ENCODE measurements around the gene OR4C5. TPM values are rescaled to one million over a fixed set of nuclear protein-coding genes. Genes with fewer than 3 reads are reported as not detected.
"Not testable (repeated sequence)": the region's sequence is repeated elsewhere in the genome, so short reads cannot be mapped to it uniquely, and the experiment has no call there.

The OR4C5 gene
- total RNA-seq = not detected

- Mint-ChIP-seq H3K4me3 (no peak within 1 kb of the TSS), H3K27me3 (peaks cover 0 to 11% of the 10 kb centered on the region in 2 donors), H3K36me3 (peaks cover 4% of the 10 kb centered on the region), H3K27ac (no peak within 1 kb of the TSS), H3K9me3 (peaks cover 4% of the 10 kb centered on the region), H3K4me1 (ENCODE audit: low read depth in 2 of 2) (no peaks in the 10 kb centered on the region)
- DNase-seq (ENCODE audit: low spot score) (no peak), ATAC-seq (no peak)
Observed at GRCh38 chr11:48366365-48366764, at the start of gene OR4C5. OR4C5 (minus strand) TSS chr11:48366465; CDS start chr11:48366465, 0 bp downstream.

- Mint-ChIP-seq H3K4me1 (ENCODE audit: low read depth in 2 of 2) (no peaks in the 10 kb centered on the region), H3K27me3 (no peaks in the 10 kb centered on the region), H3K9me3 (peaks cover 15% of the 10 kb centered on the region), H3K36me3 (peaks cover 6% of the 10 kb centered on the region), H3K4me3 (no peak overlapping the region), H3K27ac (no peak overlapping the region)
- ATAC-seq (no peak), DNase-seq (ENCODE audit: low spot score) (no peak)
Observed at GRCh38 chr11:48384670-48385069, 18.4 kb upstream of the OR4C5 start.

- H3K27me3 Mint-ChIP-seq; H3K4me3 Mint-ChIP-seq; DNase-seq (ENCODE audit: low spot score); H3K27ac Mint-ChIP-seq; H3K4me1 Mint-ChIP-seq (ENCODE audit: low read depth in 2 of 2); ATAC-seq; H3K36me3 Mint-ChIP-seq: not testable (repeated sequence)
- H3K9me3 Mint-ChIP-seq = peaks cover 15% of the 10 kb centered on the region
Observed at GRCh38 chr11:48384151-48384550, 17.9 kb upstream of the OR4C5 start.

- DNase-seq (ENCODE audit: low spot score); H3K36me3 Mint-ChIP-seq; H3K4me3 Mint-ChIP-seq; H3K27ac Mint-ChIP-seq; H3K4me1 Mint-ChIP-seq (ENCODE audit: low read depth in 2 of 2); ATAC-seq: not testable (repeated sequence)
- H3K27me3 Mint-ChIP-seq = peaks cover 0 to 21% of the 10 kb centered on the region in 2 donors
- H3K9me3 Mint-ChIP-seq = peaks cover 12% of the 10 kb centered on the region
Observed at GRCh38 chr11:48361289-48361688, 5.0 kb downstream of the OR4C5 start.

GRCh38 chr11:48354677-48355076 is 11.6 kb downstream of the OR4C5 start:
- no peak for ATAC-seq
- Mint-ChIP-seq H3K4me1 (ENCODE audit: low read depth in 2 of 2) (no peaks in the 10 kb centered on the region), H3K4me3 (no peak overlapping the region), H3K36me3 (peaks cover 8% of the 10 kb centered on the region), H3K9me3 (peaks cover 11% of the 10 kb centered on the region), H3K27ac (no peak overlapping the region), H3K27me3 (peaks cover 0 to 10% of the 10 kb centered on the region in 2 donors)
- DNase-seq (ENCODE audit: low spot score) = no peak

GRCh38 chr11:48354013-48354412 is 12.3 kb downstream of the OR4C5 start:
- Mint-ChIP-seq H3K9me3 (peaks cover 11% of the 10 kb centered on the region), H3K4me3 (no peak overlapping the region), H3K27me3 (peaks cover 0 to 7% of the 10 kb centered on the region in 2 donors), H3K27ac (no peak overlapping the region), H3K4me1 (ENCODE audit: low read depth in 2 of 2) (no peaks in the 10 kb centered on the region), H3K36me3 (peaks cover 10% of the 10 kb centered on the region)
- ATAC-seq (no peak), DNase-seq (ENCODE audit: low spot score) (no peak)

- H3K27ac Mint-ChIP-seq; DNase-seq (ENCODE audit: low spot score); ATAC-seq; H3K4me1 Mint-ChIP-seq (ENCODE audit: low read depth in 2 of 2); H3K27me3 Mint-ChIP-seq; H3K4me3 Mint-ChIP-seq: not testable (repeated sequence)
- Mint-ChIP-seq H3K9me3 (peaks cover 10% of the 10 kb centered on the region), H3K36me3 (peaks cover 29% of the 10 kb centered on the region)
Observed at GRCh38 chr11:48346286-48346685, 20.0 kb downstream of the OR4C5 start.

- H3K27ac Mint-ChIP-seq; H3K4me1 Mint-ChIP-seq (ENCODE audit: low read depth in 2 of 2); H3K4me3 Mint-ChIP-seq; H3K27me3 Mint-ChIP-seq; H3K9me3 Mint-ChIP-seq; ATAC-seq; DNase-seq (ENCODE audit: low spot score): not testable (repeated sequence)
- peaks cover 14% of the 10 kb centered on the region for H3K36me3 Mint-ChIP-seq
Observed at GRCh38 chr11:48342505-48342904, 23.8 kb downstream of the OR4C5 start.

- Mint-ChIP-seq H3K36me3 (peaks cover 6% of the 10 kb centered on the region), H3K9me3 (peaks cover 7% of the 10 kb centered on the region), H3K27me3 (peaks cover 0 to 6% of the 10 kb centered on the region in 2 donors), H3K4me1 (ENCODE audit: low read depth in 2 of 2) (peaks cover 0 to 5% of the 10 kb centered on the region in 2 donors), H3K27ac (no peak overlapping the region), H3K4me3 (no peak overlapping the region)
- DNase-seq (ENCODE audit: low spot score) (no peak), ATAC-seq (no peak)
Observed at GRCh38 chr11:48341466-48341865, 24.8 kb downstream of the OR4C5 start.

GRCh38 chr11:48324620-48325019 is 41.6 kb downstream of the OR4C5 start, which contains the start of gene OR4C3:
OR4C3 (plus strand) TSS chr11:48324920; CDS start chr11:48325022, 102 bp downstream.
- not testable (repeated sequence) for DNase-seq (ENCODE audit: low spot score); H3K9me3 Mint-ChIP-seq; H3K4me3 Mint-ChIP-seq; H3K27me3 Mint-ChIP-seq; H3K27ac Mint-ChIP-seq; ATAC-seq; H3K36me3 Mint-ChIP-seq
- H3K4me1 Mint-ChIP-seq (ENCODE audit: low read depth in 2 of 2) = peaks cover 8 to 12% of the 10 kb centered on the region in 2 donors

- not testable (repeated sequence) for ATAC-seq; H3K4me3 Mint-ChIP-seq; H3K4me1 Mint-ChIP-seq (ENCODE audit: low read depth in 2 of 2); H3K27ac Mint-ChIP-seq; H3K9me3 Mint-ChIP-seq; H3K36me3 Mint-ChIP-seq; DNase-seq (ENCODE audit: low spot score)
- peaks cover 13 to 20% of the 10 kb centered on the region in 2 donors for H3K27me3 Mint-ChIP-seq
Observed at GRCh38 chr11:48319813-48320212, 46.5 kb downstream of the OR4C5 start.

Other genes with a start within 250 kb of the OR4C5 start
- gene OR4B1, start 149.7 kb downstream of the OR4C5 start, total RNA-seq = not detected
- gene OR4X2, start 121.4 kb downstream of the OR4C5 start, total RNA-seq = not detected
- gene OR4X1, start 102.6 kb downstream of the OR4C5 start, total RNA-seq = not detected
- not detected for gene OR4S1, start 60.2 kb downstream of the OR4C5 start, total RNA-seq
- gene OR4C3, start 41.5 kb downstream of the OR4C5 start, total RNA-seq = not detected
- not detected for gene OR4A47, start 122.3 kb upstream of the OR4C5 start, total RNA-seq